CD14-positive monocyte (primary cell): ENCODE data around the gene CFAP92. TPM values are rescaled to one million over a fixed set of nuclear protein-coding genes. Genes with fewer than 3 reads are reported as not detected.

Experiments
- DNase-seq, 3 donors: peaks; one replicate each; pipeline ENCODE4 v3.0.0-alpha.2; 2011 to 2022
- H2AFZ ChIP-seq: 2 replicates; pipeline ENCODE4 v1.6.0; 2012; ENCODE audit warnings: mild to moderate bottlenecking, low read depth, low read length, inconsistent platforms; ENCODE audit not compliant: insufficient read depth, poor library complexity, severe bottlenecking
- H3K27ac ChIP-seq, 2 donors: 1 replicate in 1 of 2; 2 replicates in 1 of 2; pipeline ENCODE4 v1.5.1; 2012 to 2013; ENCODE audit warnings: low read length in 2 of 2, control low read depth in 1 of 2, inconsistent platforms in 1 of 2, low read depth in 1 of 2, mild to moderate bottlenecking in 1 of 2
- H3K27me3 ChIP-seq, 2 donors: one replicate each; pipeline versions ENCODE4 v1.6.0 to v1.6.1; 2011 to 2013; ENCODE audit warnings: low read length in 2 of 2; ENCODE audit not compliant: control insufficient read depth in 2 of 2, insufficient read depth in 2 of 2
- H3K36me3 ChIP-seq, 2 donors: replicated peaks in 1 of 2; 1 replicate in 1 of 2; 2 replicates in 1 of 2; pipeline versions ENCODE4 v1.5.1 to v1.6.1; 2012 to 2013; ENCODE audit warnings: low read length in 2 of 2, control low read depth in 1 of 2, inconsistent platforms in 1 of 2, mild to moderate bottlenecking in 1 of 2; ENCODE audit not compliant: insufficient read depth in 2 of 2, control insufficient read depth in 1 of 2
- H3K4me1 ChIP-seq, 2 donors: 1 replicate in 1 of 2; 2 replicates in 1 of 2; pipeline versions ENCODE4 v1.5.1 to v1.6.1; 2012 to 2013; ENCODE audit warnings: low read length in 2 of 2, control low read depth in 1 of 2, inconsistent platforms in 1 of 2, mild to moderate bottlenecking in 1 of 2, moderate library complexity in 1 of 2; ENCODE audit not compliant: insufficient read depth in 2 of 2, control insufficient read depth in 1 of 2
- H3K4me2 ChIP-seq: replicated peaks from 2 replicates; pipeline ENCODE3; 2012; ENCODE audit warnings: low read length, moderate library complexity, mild to moderate bottlenecking; ENCODE audit not compliant: poor library complexity, severe bottlenecking; ENCODE audit errors: extremely low read depth
- H3K4me3 ChIP-seq, 3 experiments: fragments of 200-600 bp in 1 of 3; sonication (generic) in 1 of 3; replicated peaks in 1 of 3; 1 replicate in 2 of 3; 2 replicates in 1 of 3; pipeline ENCODE4 v1.5.1; 2011 to 2013; ENCODE audit warnings: low read length in 3 of 3, mild to moderate bottlenecking in 3 of 3, control low read depth in 2 of 3, low read depth in 2 of 3, inconsistent platforms in 1 of 3, moderate library complexity in 1 of 3
- H3K79me2 ChIP-seq: 2 replicates; pipeline ENCODE4 v1.6.0; 2012; ENCODE audit warnings: mild to moderate bottlenecking, control low read depth, inconsistent platforms, low read length, moderate library complexity; ENCODE audit not compliant: insufficient read depth
- H3K9ac ChIP-seq: 2 replicates; pipeline ENCODE4 v1.6.0; 2017; ENCODE audit warnings: low read length, mild to moderate bottlenecking; ENCODE audit not compliant: insufficient read depth, poor library complexity, severe bottlenecking
- H3K9me3 ChIP-seq, 2 donors: replicated peaks in 1 of 2; 1 replicate in 1 of 2; 2 replicates in 1 of 2; pipeline versions ENCODE4 v1.5.1 to v1.6.1; 2012 to 2013; ENCODE audit warnings: low read length in 2 of 2, control low read depth in 1 of 2; ENCODE audit not compliant: control insufficient read depth in 1 of 2, insufficient read depth in 1 of 2
- H4K20me1 ChIP-seq: 2 replicates; pipeline ENCODE4 v1.6.0; 2012; ENCODE audit warnings: mild to moderate bottlenecking, low read length, control low read depth, moderate library complexity; ENCODE audit not compliant: insufficient read depth
- H3K27ac Mint-ChIP-seq, 7 donors: one replicate each; pipeline ENCODE4 v1.8.0; 2020; ENCODE audit warnings: mild to moderate bottlenecking in 7 of 7, mixed read lengths in 7 of 7, moderate library complexity in 6 of 7, inconsistent platforms in 2 of 7
- H3K27me3 Mint-ChIP-seq, 3 donors: one replicate each; pipeline ENCODE4 v1.8.0; 2021 to 2022; ENCODE audit warnings: low read depth in 3 of 3, mild to moderate bottlenecking in 3 of 3, mixed read lengths in 3 of 3, moderate library complexity in 3 of 3, inconsistent platforms in 1 of 3
- H3K36me3 Mint-ChIP-seq, 2 donors: one replicate each; pipeline ENCODE4 v1.8.0; 2020; ENCODE audit warnings: mixed read lengths in 2 of 2, inconsistent platforms in 1 of 2, mild to moderate bottlenecking in 1 of 2
- H3K4me1 Mint-ChIP-seq: one replicate; pipeline ENCODE4 v1.8.0; 2020; ENCODE audit warnings: mild to moderate bottlenecking, mixed read lengths
- H3K4me3 Mint-ChIP-seq, 2 donors: one replicate each; pipeline ENCODE4 v1.8.0; 2020; ENCODE audit warnings: mild to moderate bottlenecking in 2 of 2, mixed read lengths in 2 of 2, moderate library complexity in 1 of 2
- H3K9me3 Mint-ChIP-seq, 7 donors: one replicate each; pipeline ENCODE4 v1.8.0; 2020 to 2022; ENCODE audit warnings: mixed read lengths in 7 of 7, mild to moderate bottlenecking in 6 of 7, moderate library complexity in 6 of 7, inconsistent platforms in 2 of 7
- WGBS: methylation state at CpG from one replicate; pipeline ENCODE4 v1.1.5; 2013; ENCODE audit warnings: missing lambda C conversion rate; ENCODE audit not compliant: insufficient coverage; 5-methylcytosine and 5-hydroxymethylcytosine counted together
- intact Hi-C, 2 donors: fragments of 100-400 bp; cut with micrococcal nuclease; formaldehyde crosslinking; loops; one replicate each; pipeline versions ENCODE4 v1.15.0 to v1.15.1; 2023
- polyA plus RNA-seq, 3 donors: library from polyadenylated mRNA; depleted of rRNA in 1 of 3; unstranded in 2 of 3; stranded (reverse) in 1 of 3; fragments of 300-500 nt in 2 of 3; fragments of >200 nt in 1 of 3; fragmentation: Illumina TruSeq in 2 of 3; gene quantifications; 1 replicate in 2 of 3; 2 replicates in 1 of 3; pipeline ENCODE4 v1.2.3, GENCODE V29; 2012 to 2021
- TF ChIP-seq, protein P1 (sequence below): fragments of 200-600 bp; IDR thresholded peaks from one replicate; pipeline ENCODE4 v1.8.0; 2022; ENCODE audit warnings: antibody characterized with exemption, mild to moderate bottlenecking

Gene CFAP92
- polyA plus RNA-seq, 3 donors, result 0.12 to 0.50 (median 0.19) TPM

DNA sequence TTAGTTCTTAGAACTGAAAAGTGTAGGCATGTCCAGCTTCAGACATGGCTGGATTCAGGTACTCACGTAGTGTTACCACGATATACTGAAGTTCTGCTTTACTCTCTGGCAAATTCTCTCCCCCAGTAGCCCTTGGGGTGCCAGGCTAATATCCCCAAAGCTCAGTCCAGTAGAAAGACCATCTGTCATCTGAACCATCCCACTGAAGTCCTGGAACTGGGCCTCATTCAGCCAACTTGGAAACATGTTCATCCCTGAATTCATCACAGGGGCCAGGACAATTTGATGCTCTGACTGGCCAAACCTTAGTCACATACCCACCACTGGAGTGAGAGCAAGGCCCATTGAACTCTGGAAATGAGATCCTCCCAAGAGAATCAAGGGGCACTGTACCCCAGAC is 15.4 kb upstream of the CFAP92 start:
- H3K36me3 Mint-ChIP-seq, result no peaks in the 10 kb centered on the region
- no peaks in the 10 kb centered on the region for H3K4me1 ChIP-seq
- intact Hi-C loops, result no loop called here
- 100% methylated on average over 2 of the region's 2 CpGs for WGBS
- no peak overlapping the region for H3K4me3 Mint-ChIP-seq
- no peaks in the 10 kb centered on the region for H3K36me3 ChIP-seq
- H3K4me3 ChIP-seq, result no peak overlapping the region
- H2AFZ ChIP-seq, result no peak overlapping the region
- no peaks in the 10 kb centered on the region for H3K79me2 ChIP-seq
- no peak overlapping the region for H3K27ac Mint-ChIP-seq
- H3K4me1 Mint-ChIP-seq, result peaks cover 3% of the 10 kb centered on the region
- H3K9ac ChIP-seq, result no peak overlapping the region
- no peak for DNase-seq
- peaks cover 6 to 12% (median 9%) of the 10 kb centered on the region in 3 donors for H3K27me3 Mint-ChIP-seq
- no peak overlapping the region for H3K4me2 ChIP-seq
- H3K27ac ChIP-seq, result no peak overlapping the region
- peaks cover 0 to 2% (median 0%) of the 10 kb centered on the region in 7 donors for H3K9me3 Mint-ChIP-seq
- H3K9me3 ChIP-seq, result peaks cover 0 to 3% of the 10 kb centered on the region in 2 donors
- TF ChIP-seq, protein P1, sequence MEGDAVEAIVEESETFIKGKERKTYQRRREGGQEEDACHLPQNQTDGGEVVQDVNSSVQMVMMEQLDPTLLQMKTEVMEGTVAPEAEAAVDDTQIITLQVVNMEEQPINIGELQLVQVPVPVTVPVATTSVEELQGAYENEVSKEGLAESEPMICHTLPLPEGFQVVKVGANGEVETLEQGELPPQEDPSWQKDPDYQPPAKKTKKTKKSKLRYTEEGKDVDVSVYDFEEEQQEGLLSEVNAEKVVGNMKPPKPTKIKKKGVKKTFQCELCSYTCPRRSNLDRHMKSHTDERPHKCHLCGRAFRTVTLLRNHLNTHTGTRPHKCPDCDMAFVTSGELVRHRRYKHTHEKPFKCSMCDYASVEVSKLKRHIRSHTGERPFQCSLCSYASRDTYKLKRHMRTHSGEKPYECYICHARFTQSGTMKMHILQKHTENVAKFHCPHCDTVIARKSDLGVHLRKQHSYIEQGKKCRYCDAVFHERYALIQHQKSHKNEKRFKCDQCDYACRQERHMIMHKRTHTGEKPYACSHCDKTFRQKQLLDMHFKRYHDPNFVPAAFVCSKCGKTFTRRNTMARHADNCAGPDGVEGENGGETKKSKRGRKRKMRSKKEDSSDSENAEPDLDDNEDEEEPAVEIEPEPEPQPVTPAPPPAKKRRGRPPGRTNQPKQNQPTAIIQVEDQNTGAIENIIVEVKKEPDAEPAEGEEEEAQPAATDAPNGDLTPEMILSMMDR, result no peak
- H4K20me1 ChIP-seq, result no peaks in the 10 kb centered on the region
- peaks cover 3 to 6% of the 10 kb centered on the region in 2 donors for H3K27me3 ChIP-seq

DNA sequence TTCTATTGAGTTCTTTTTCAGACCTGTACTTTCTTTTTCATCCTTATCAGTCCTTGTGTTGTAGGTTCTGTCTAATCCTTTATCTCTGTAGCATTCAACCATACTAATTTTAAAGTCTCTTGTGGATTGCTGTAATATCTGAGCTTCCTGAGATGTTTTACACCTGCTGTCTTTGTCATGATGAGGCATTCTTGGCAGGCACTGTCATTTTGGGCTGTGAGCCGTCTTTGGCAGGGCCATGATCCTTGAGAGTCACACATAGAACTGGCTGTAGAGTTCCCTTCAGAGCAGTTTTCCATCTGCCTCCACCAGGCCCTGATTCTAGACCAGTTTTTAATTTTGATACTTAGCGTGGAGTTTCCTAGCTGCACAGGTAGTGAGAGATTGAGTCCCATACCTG is 13.9 kb upstream of the CFAP92 start:
- 82% methylated on average over 1 of the region's 2 CpGs for WGBS
- no peak overlapping the region for H2AFZ ChIP-seq
- Mint-ChIP-seq H3K4me1 (peaks cover 10% of the 10 kb centered on the region), H3K36me3 (no peaks in the 10 kb centered on the region), H3K27ac (no peak overlapping the region), H3K9me3 (peaks cover 0 to 6% (median 2%) of the 10 kb centered on the region in 7 donors), H3K27me3 (peaks cover 18 to 23% (median 22%) of the 10 kb centered on the region in 3 donors), H3K4me3 (no peak overlapping the region)
- H3K9me3 ChIP-seq, result peaks cover 3 to 7% of the 10 kb centered on the region in 2 donors
- no peak for DNase-seq
- no peaks in the 10 kb centered on the region for H4K20me1 ChIP-seq
- intact Hi-C loops, result no loop called here
- H3K36me3 ChIP-seq, result no peaks in the 10 kb centered on the region
- peaks cover 13 to 18% of the 10 kb centered on the region in 2 donors for H3K27me3 ChIP-seq
- H3K27ac ChIP-seq, result no peak overlapping the region
- H3K4me3 ChIP-seq, result no peak overlapping the region
- no peaks in the 10 kb centered on the region for H3K79me2 ChIP-seq
- no peak overlapping the region for H3K9ac ChIP-seq
- peaks cover 6 to 10% of the 10 kb centered on the region in 2 donors for H3K4me1 ChIP-seq
- TF ChIP-seq, protein P1, result no peak
- H3K4me2 ChIP-seq, result no peak overlapping the region
